SH-SY5Y (cell line): ENCODE results near the gene MICALL2.

Experiments used
- GATA2 ChIP-seq: IDR thresholded peaks from 2 replicates; pipeline ENCODE4 v1.6.1; 2011; ENCODE audit warnings: mild to moderate bottlenecking, low read depth, low read length
- GATA3 ChIP-seq: IDR thresholded peaks from 2 replicates; pipeline ENCODE4 v1.6.1; 2011; ENCODE audit warnings: low read depth, mild to moderate bottlenecking, low read length, moderate library complexity

- no peak for TF ChIP-seq GATA2
- no peak for TF ChIP-seq GATA3
Observed at GRCh38 chr7:1478480-1478879, 19.2 kb upstream of the MICALL2 start.
